Hematopoietic multipotent progenitor cell treated with erythropoietin and hydrocortisone succinate and interleukin-3 and kit ligand, for 8 days (in vitro differentiated cells): ENCODE measurements around the gene SERPINB12.
A peak's percentile ranks its signal among the peaks of the same experiment; 100 is the strongest.

Experiments used
- DNase-seq: peaks from one replicate; pipeline ENCODE4 v3.0.0-alpha.2; 2015

SERPINB12 gene

GRCh38 chr18:63542069-63542468, at the start of gene SERPINB12:
SERPINB12 (plus strand) TSS chr18:63542369; CDS start chr18:63556160, 13,791 bp downstream.
- no peak for DNase-seq

GRCh38 chr18:63492851-63493250, 49.3 kb upstream of the SERPINB12 start:
- no peak for DNase-seq

DNA sequence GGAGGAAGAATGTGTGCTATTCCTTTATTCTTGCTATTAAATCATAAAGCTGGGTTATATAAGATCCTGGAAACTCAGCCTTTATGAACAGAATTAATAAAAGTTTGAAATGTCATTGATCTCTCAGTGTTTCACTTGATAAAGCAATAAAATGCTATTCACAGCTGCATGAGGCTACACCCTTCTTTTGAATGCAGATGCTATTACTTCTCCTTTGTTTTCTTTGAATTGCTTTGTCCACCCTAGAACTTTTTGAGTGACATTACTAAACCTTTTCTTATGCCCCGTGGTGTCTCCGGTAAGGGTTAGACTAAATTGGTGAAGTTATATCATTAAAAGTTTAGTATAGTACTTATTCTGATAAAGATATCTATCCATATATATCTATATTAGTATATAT, 46.5 kb upstream of the SERPINB12 start:
- no peak for DNase-seq

DNA sequence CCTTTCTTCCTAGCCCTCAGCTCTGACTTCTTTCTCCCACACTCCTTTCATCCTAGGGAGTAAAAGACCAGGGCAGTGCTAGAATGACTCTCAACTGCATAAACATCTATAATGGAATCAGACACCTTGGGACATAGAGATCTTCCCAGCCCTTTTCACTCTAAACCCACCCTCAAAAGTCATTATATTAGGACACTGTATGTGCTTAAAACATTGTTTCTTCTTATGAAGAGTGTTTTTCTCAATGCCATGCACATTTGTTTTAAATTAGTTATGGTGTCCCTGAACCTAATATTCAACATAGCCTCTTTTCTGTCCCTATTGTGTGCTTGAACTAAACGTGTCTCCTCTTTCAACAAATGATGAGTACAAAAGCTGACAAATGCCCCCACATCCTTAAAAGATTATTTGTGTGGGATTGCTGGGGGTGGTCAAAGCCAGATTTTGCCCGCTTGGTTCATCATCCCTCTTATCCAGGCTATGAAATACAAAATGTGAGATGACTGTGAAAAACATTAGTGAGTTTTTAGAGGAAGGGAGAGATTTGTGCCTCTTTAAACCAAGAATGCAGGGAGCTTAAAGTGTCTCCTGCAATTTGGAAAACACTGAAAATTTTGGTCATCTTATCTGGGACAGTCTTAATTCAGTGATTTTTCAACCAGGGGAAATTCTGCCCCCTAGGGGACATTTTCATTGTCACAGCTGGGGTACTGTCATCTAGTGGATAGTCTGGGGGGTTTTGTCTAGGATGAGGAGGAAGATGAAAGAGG, 36.4 kb upstream of the SERPINB12 start:
- peak; percentile 63 for DNase-seq

GRCh38 chr18:63506336-63506646, 35.9 kb upstream of the SERPINB12 start:
- no peak for DNase-seq

DNA sequence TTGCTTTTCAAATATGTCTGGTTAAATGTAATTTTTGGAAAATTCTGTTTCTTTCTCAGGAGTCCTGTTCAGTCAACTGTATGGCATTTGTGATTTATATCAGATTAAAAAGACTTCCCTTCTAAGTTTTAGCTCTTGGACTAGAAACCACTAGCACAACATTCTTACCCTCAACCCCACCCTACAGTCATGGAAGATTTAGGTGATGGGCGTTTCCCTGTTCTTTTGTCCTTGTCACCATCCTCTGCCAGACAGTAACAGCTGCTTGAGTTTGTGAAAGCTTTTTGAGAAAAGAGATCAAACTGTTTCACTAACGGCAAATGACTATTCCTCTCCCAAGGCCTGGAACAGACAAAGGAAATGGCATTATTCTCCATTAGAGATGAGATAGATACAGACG, 33.6 kb upstream of the SERPINB12 start:
- peak; percentile 12 for DNase-seq

DNA sequence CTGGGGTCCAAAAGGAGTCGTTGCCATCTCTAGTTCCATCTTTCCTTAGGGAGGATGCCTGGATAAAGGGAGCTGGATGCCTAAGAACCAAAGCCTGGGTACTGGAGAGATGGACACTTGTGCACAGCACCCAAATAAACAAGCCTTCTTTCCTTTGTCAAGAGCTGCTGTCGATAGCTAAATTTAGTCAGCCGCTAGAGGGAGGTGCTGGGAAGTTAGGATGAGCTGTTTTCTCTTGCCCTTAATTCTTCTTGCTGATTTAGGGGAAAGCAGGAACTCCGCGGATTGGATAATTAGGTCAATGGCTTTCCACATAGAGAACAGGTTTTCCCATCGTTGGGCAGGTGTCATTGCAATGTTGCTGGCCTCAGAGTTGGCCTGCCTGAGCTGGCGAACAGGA, 30.9 kb upstream of the SERPINB12 start:
- peak; percentile 43 for DNase-seq

DNA sequence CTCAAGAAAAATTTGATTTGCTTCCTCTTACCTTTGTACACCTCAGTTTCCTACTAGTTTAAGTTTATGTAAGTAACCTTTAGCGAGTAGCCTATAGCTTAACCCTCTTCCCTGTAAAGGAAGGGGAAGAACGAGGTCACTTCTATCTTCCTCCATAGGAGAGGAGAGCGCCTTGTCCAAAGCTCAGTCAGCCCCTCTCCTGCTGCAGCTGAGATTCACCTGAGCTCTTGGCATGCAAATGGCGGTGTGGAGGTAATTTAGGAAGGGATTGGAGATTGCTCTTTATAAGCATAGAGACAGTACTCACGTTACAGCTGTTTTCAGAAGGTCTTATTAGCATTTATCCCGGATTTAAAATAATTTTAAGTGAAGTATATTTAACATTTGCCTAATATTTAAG, 27.8 kb upstream of the SERPINB12 start:
- no peak for DNase-seq

- no peak for DNase-seq
Observed at GRCh38 chr18:63514888-63515678, 27.1 kb upstream of the SERPINB12 start.

DNA sequence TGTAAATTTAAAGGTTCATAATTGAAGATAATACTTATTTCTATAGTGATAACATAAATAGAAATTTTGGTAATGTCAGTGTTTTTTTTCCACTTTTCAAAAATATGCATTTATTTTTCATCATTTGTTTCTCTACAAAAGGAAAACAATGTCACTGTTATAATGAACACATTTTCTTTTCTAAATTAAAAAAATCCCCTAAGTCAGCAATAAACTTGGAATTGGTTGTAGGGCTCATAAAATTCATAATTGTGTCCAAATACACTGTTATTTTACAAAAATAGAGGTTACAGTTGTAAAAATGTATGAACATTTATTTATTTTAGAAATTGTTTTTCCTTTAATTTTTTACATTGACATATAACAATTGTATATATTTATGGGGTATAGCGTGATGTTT, 26.4 kb upstream of the SERPINB12 start:
- no peak for DNase-seq

GRCh38 chr18:63518178-63519012, 23.8 kb upstream of the SERPINB12 start:
- DNase-seq, result peak; percentile 83

DNA sequence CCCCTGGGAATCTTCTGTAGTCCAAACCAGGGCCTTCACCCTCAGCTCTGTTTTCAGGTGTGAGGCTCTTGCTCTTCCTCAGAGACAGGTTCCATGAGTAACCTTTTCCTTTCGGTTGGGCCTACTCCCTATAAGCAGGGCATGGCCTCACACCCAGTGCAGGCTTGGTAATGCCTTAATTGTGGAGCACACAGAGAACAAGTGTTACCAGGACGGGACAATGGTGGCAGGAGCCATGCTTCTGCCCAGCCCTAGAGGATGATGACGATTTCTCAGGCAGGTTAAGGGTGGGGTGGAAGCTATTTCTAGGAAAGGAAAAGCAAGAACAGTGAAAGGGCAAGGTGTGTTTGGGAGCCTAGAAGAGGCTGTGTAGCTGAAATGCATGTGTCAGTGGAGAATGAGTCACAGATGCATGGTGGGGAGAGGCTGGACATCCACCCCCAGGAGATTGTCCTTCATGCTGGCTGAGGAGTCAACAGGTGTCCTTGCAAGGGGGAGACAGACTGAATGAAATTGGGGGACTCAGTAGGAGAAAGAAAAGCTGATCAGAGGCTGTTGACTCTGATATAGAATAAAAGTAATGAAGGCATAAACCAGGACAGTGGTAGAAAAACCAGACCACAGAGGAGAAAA, 22.0 kb upstream of the SERPINB12 start:
- no peak for DNase-seq

- DNase-seq, result no peak
Observed at GRCh38 chr18:63523660-63524059, 18.5 kb upstream of the SERPINB12 start.

DNA sequence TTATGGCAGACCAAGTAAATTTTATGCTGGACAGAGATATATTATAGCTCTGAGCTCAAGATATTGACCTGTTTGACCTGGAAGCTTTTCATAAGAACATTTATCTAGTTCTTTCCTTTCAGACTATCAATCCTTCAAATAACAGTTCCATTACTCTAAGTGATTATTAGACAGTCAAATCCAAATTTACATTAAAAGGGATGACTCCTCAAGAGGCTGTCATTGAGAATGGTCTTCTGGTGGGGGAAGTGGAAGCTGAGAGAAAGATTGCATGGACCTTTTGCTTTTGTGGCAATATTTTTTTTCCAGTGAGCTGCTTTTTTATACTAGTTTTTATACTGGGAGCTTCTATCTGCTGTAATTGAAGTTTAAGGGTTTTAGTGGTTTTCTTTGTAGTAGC, 14.9 kb upstream of the SERPINB12 start:
- DNase-seq, result no peak

- no peak for DNase-seq
Observed at GRCh38 chr18:63528863-63529492, 13.2 kb upstream of the SERPINB12 start.

DNA sequence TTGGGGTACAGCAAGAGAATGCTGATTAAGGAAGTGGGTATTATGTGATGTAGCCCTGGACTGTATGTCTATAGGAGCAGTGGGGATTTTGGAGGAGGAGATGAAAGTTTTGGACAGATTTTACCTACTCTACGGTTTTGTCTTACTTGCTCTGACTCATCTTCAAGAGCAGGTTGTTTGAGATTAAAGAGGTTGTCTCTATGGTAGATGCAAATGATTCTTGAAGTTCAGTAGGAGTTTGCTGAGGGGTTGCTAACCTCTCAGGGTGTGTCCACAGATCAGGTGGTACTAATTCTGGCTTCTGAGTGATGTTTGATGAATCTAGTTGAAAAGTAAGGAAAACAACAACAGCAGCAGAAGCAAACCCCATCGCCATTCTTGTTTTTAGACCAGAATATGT, 9.7 kb upstream of the SERPINB12 start:
- DNase-seq, result no peak

- no peak for DNase-seq
Observed at GRCh38 chr18:63534615-63535014, 7.6 kb upstream of the SERPINB12 start.

DNA sequence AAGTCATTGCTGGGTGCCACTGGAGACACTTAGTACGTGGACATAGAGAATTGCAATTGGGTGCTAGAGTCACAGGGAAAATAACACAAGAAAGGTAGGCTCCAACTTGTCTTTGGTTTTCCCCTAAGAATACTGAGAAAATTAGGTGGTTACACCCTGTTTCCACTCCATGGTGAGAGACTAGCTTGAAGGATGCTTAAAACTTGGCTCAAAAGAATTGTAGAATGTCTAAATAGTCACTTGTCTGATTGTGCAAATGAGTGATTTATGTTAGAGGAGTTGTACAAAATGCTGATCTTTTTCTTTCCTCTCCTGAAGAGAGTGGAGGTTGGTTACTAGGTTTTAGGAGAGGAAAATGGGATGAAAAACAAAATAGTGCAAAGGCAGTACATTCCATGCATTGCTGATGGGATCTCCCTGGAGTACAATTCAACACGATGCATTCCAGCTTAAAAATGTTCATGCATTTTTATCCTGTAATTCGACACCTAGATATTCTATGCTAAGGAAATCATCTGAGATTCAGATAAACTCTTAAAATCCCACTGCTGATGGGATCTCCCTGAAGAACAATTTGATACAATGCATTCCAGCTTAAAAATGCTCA, 2.2 kb upstream of the SERPINB12 start:
- DNase-seq, result no peak

- DNase-seq, result no peak
Observed at GRCh38 chr18:63544017-63544416, 1.8 kb downstream of the SERPINB12 start.

- no peak for DNase-seq
Observed at GRCh38 chr18:63545000-63545399, 2.8 kb downstream of the SERPINB12 start.

- no peak for DNase-seq
Observed at GRCh38 chr18:63550068-63550467, 7.9 kb downstream of the SERPINB12 start.

DNA sequence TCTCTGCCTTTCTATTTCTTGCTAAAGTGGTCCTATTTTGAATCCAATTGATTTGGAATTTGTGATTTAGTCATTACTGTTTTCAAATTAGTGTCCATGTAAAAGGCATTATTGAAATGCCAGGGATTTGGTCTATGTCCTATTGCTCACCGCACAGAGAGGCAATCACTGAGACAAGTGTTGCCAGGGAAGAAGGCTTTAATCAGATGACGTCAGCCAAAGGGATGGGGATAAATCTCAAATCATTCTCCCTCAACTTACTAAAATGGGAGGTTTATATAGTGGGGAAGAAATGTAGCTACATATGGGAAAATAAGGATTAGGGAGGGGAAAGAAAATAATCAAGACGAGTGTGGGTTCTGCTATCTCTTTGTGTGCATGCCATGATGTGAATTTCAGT, 9.6 kb downstream of the SERPINB12 start:
- no peak for DNase-seq
